HG03175 (cell line): Measurements from ENCODE around the gene TLX1.
"Not testable (repeated sequence)": the region's sequence is repeated elsewhere in the genome, so short reads cannot be mapped to it uniquely, and the experiment has no call there.

Experiments
- ATAC-seq: cut with Tn5 transposase; IDR thresholded peaks from one replicate; pipeline ENCODE4 v1.9.1; 2021; ENCODE audit warnings: mild to moderate bottlenecking, moderate library complexity; ENCODE audit not compliant: unreplicated experiment

TLX1 gene

DNA sequence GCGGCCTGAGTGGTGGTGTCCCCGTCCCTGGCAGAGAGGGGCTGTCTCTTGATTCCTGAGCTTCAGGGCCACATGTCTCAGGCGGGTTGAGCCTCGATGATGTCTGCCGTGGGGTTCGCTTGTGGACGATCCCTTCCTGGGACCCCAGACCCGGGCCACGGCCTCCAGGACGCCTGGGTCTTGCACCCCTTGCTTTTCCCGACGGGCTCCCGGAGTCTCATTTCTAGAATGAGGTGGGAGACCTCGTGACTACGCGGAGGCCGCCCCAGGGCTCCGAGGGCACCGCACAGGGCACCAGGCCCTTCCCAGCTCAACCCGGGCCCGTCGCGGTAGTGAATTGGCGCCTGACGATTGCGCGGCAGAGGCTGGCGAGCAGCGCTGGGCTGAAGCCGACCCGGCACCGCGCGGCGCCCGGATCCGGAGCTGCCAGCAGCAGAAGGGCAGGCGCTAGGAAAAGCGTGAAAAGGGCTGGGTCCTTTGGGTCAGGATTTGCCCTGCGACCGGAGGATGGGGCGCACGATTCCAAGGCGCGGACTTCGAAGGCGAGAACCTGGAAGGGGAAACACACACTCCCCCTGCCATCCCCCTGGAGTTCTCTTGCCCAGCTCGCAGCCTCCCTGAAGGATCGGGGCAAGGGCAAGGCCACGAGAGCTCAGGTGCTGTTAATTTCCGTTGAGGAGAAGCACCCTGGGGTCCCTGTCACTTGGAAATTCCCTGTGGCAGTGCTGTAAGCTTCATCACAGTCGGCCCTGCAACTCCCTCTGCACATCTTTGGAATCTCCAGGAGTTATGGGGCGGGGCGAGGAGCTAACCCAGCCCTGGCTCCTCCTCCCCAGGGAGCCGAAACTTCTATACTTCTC is 15.5 kb downstream of the TLX1 start:
- ATAC-seq: no peak

DNA sequence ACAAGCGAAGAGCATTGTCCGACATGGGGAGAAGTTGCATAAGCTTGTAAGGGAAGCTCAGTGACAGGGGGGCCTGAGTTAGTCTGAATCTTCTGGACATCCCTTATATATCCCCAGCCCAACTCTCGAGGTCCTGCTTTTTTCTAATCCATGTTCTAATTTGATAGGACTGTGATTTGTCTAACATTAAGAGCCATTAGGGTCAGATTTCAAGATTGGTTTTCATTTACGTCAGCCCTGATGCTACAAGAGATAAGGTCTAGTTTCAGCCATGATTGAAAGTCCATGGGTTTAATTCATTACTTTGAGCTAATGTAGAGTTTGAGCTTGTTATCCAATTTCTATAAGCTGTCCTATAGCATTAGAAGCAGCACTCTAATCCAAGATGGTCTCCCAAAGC is 20.3 kb downstream of the TLX1 start:
- ATAC-seq: no peak

DNA sequence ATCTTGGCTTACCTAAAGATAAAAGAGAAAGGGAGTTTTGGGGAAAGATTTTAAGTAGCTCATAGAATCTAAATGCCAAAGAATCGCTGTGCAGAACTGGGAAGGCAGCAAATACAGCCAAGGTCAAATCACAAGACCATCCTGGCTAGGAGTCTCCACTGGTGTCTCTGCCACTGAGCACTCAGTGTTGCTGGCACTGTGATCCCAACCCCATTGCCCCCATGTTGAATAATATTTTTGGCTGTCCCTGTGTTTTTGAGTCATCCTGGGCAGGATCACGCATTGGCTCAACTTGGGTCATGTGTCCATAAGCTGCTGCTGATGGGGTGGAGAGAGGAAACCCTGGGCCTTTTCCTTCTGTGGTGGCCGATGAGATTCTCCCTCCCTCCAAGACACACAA is 21.2 kb downstream of the TLX1 start:
- no peak for ATAC-seq

DNA sequence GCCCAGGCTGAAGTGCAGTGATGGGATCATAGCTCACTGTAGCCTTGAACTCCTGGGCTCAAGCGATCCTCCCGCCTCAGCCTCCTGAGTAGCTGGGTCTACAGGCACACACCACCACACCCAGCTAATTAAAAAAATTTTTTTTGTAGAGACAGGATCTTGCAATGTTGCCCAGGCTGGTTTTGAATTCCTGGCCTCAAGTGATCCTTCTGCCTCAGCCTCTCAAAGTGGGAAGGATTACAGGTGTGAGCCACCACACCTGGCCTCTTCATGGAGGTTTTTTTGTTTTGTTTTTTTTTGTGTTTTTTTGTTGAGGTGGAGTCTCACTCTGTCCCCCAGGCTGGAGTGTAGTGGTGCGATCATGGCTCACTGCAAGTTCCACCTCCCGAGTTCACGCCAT is 23.4 kb downstream of the TLX1 start:
- not testable (repeated sequence) for ATAC-seq

DNA sequence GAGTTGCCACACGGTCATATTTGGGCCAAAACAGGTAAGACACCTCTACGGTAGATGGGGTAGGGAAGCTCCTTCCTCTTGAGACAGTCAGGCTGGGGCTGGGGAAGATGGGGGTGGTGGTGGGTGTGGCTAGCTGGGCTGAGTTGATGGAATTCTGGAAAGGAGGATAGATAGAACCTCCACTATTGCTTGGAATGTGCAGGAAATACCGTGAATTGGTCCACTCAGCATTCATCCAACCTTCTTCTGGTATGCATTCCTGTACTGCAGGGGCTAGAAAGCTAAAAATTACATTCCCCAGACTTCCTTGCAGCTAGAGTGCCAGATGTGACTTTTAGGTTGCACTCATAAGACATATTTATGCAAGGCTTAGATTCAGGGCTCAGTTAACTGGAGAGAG is 24.8 kb downstream of the TLX1 start:
- ATAC-seq: no peak

DNA sequence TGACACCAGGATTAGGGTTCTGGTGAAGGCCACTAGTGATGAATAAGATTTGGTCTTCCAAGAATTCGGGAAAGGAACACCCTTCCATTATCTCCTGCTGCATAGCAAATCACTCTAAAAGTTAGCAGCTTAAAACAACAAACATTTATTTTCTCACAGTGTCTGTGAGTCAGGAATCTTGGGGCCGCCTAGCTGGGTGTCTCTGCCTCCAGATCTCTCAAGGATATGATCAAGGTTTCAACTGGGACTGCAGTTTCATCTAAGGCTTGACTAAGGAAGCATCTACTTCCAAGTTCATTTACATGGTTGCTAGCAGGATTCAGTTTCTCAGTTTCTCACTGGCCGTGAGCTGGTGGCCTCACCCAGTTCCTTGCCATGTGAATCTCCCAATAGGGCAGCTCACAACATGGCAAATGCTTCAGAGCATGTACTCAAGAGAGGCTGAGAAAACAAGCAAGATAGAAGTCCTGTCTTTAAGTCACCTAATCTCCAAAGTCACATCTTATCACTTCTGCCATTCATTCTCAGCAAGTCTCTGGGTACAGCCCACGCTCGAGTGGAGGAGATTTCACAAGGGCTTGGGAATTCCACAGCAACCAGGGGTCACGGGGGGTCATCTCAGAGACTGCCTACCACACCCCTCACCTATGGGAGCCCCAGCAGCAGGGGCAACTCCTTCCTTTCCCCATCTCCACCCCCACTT is 26.8 kb downstream of the TLX1 start:
- ATAC-seq: no peak

DNA sequence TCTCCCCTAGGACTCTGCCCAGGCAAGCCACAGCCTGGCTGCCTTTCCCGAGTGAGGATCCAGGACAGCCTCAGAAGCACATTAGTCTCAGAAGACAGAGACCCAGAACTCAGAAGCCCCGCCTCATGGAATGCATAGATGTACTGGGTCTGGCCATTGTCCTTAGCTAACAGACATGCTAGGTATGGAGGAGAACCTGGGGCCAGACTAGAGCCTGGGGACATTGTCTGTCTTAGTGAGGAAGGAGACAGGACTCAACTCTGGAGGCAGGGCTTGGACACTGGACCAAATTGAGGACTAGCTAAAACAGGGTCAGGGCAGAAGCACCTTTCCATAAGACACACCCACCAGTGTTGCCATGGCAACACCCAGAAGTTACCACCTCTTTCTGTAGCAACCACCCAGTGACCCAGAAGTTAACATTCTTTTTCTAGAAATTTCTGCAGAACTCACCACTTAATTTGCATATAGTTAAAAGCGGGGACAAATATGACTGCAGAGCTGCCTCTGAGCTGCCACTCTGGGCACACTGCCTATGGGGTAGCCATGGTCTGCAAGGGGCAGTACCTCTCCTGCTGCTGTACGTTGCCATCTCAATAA is 27.5 kb downstream of the TLX1 start:
- no peak for ATAC-seq

DNA sequence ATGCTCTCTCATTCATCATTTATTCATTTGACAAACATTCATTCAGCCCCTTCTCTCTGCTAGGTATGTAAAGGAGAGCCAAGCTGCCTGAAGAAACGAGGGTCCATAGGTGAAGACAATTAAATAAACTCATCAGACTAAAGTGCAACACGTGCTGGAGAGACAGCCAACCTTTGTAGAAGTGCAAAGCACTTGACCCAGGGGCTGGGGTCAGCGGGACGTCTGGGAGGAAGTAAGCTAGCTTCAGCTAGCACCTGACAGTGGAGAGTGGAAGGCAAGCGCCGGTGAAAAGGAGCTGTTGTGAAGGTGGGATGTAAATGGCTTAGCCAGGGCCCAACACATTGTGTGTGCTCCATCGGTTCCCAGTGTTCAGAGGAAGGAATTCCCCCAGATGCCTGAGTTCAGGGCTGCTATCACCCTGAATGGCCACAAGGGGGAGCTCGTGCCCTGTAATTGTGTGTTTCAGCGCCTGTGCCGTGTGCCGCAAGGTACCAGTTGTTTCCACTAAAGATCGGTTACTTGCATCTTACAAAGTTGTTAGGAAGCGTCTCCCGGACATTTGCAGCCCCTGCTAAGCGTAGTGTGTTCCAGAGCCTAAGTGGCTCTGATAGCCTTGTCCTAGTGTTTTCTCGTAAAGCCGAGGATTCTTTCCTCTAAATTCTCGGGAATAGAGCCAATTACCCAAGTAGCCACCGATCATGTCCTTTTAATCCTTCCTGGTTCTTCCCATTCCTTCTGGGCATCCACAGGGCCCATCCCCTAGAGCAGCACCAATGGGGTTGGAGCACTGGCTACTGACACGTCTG is 30.6 kb downstream of the TLX1 start:
- no peak for ATAC-seq

DNA sequence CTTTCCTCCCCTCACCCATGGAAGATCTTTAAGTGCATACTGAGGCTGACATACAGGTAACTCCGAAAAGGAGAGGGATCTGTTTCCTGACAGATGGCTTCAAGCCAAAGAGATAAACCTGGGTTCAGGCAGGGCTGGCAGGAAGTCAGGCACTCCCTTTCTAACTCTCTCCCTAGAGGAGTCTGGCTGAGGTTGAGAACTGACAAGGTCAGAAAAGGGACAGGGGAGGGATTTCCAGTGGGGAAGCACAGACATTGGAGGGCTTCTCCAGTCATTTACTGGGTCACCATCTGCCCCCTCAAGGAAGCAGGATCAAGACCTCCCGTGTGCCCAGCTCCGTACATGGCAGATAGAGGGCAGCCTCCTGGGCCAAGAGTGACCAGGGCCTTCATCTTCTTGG is 31.6 kb downstream of the TLX1 start:
- ATAC-seq: no peak

DNA sequence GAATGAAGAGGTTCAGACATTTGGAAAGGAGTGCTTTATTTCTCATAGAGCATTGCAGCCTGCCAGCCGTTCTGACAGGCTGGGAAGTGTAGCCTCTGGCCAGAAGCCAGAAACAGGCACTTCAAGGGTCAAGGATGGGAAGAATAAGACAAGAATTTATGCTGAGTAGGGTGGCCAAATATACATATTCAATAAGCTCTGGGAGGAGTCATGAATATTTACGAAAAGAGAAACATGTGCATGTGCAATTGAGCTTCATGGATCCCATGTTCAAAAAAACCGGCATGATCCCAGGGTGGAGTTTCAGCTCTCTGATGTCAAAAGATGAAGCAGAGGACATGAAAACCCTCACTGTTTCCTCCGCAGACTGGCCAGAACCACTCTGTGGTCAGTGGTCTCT is 32.9 kb downstream of the TLX1 start:
- no peak for ATAC-seq

DNA sequence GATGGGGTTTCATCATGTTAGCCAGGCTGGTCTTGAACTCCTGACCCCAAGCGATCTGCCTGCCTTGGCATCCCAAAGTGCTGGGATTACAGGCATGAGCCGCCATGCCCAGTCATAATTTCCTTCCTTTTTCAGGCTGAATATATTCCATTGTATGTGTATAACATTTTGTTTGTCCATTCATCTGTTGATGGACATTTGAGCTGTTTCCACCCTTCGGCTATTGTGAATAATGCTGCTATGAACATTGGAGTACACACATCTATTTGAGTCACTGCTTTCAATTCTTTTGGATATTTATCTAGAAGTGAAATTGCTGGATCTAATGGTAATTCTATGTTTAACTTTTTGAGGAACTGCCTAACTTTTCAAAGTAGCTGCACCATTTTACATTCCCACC is 34.6 kb downstream of the TLX1 start:
- no peak for ATAC-seq

DNA sequence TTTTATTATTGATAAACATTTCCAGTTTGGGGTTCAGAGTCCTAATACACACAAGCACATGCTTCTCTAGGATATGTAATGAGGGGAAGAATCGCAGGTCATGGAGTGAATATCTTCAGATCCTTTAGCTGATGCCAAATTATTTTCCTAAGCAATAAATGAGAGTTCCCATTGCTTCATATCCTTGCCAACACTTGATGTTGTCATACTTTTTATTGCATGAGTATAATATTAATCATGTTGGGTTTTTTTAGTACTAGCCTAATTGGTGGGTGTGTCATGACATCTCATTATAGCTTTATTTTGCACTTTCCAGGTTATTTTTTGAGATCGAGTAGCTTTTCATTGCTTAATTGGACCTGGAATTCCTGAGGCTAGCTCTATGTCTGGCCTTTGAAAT is 35.3 kb downstream of the TLX1 start:
- no peak for ATAC-seq

DNA sequence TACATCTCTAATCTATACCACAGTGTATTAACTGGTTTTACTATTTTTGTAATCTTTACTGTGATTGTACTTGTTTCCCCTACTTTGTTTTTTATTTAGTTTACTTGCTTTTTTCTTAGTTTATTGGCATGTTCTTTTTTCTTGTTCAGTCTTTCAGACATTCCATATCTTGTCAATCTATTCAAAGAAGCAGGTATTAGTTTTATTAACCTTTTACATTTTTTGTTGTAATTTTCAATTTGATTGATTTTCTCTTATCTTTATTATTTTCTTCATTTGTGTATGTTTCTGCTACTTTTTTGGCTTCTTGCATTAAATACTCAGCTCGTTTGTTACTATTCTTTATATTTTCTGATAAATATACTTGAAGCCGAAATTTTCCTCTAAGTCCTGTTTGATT is 41.6 kb downstream of the TLX1 start:
- ATAC-seq: no peak

DNA sequence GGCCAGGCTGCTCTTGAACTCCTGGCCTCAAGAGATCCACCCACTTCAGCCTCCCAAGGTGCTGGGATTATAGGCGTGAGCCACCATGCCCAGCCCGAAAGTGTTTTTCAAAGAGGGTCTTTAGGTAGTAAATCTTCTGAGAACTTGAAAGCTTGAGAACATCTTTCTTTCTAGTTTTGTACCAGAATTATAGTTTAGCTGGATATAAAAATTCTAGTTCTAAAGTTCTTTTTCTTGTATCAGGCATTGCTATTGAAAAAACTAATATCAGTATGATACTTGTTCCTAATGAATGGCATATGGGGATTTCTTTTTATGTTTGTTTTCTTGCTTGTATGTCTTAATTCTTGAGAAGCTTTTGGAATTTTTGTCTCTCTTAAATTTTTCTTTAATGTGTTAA is 43.2 kb downstream of the TLX1 start:
- no peak for ATAC-seq

DNA sequence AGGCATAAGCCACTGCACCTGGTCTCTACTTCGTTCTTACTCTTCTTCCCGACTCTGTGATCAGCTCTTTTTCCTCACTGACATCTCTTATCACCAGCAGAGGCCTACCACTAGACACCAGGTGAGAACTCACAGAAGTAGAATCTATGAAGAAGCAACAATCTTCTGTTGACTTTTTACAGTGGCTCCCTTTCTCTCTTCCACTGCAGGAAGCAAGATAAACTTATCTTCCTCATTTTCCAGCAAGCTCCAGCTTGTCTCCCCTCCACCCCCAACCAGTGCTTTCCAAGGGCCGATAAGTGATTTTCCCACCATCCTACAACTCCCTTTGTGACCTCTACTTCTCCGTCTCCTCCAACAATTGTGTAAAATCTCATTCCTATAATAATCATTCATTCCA is 45.5 kb downstream of the TLX1 start:
- no peak for ATAC-seq

DNA sequence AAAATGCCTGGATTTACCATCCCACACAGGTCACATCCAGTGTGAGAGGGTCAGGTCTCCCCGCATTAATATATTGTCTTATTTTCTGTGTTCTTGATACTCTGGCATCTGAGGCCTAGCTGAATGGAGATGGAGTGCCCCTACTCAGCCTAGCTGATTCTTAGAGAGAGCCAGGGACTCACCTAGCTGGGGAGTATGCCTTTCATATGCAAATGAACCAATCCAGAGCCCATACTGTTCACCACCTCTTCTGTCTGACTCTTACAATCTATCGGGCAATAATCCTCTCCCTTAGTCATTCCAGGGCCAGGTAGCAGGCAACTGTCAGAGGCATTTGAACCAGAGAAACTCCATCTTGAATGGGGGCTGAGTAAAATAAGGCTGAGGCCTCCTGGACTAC is 51.8 kb downstream of the TLX1 start:
- ATAC-seq: no peak

DNA sequence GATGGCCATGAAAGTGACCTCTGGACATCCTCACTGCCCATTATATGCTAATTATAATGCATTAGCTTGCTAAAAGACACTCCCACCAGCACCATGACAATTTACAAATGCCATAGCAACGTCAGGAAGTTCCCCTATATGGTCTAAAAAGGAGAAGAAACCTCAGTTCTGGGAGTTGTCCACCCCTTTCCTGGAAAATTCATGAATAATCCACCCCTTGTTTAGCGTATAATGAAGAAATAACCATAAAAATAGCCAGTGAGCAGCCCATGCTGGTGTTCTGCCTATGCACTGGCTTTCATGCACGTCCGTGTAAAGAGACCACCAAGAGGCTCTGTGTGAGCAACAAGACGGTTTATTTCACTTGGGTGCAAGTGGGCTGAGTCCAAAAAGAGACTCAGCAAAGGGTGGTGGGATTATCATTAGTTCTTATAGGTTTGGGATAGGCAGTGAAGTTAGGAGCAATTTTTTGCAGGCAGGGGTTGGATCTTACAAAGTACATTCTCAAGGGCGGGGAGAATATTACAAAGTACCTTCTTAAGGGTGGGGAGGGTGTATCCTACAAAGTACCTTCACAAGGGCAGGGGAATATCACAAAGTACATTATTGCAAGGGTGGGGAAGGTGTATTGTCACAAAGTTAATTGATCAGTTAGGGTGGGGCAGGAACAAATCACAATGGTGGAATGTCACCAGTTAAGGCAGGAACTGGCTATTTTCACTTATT is 52.5 kb downstream of the TLX1 start:
- no peak for ATAC-seq
